ENCODE results near the gene KRT3. TPM values are rescaled to one million over a fixed set of nuclear protein-coding genes. Genes with fewer than 3 reads are reported as not detected.

The KRT3 gene
- total RNA-seq, 1 experiment from 2014 or later: not detected

GRCh38 chr12:52820521-52820920 lies 24.6 kb upstream of the KRT3 start (continued):
- TF ChIP-seq CBX3 (IDR thresholded peaks at IDR 0.05; ENCODE audit: low read depth) (no peak), CTCF (IDR thresholded peaks at IDR 0.05 in 2 of 3, conservative IDR thresholded peaks at IDR 0.05 in 1 of 3; ENCODE audit: borderline replicate concordance in 1 of 3, insufficient read depth in 1 of 3, low read depth in 2 of 3, low read length in 2 of 3) (no peak), RAD21 (IDR thresholded peaks at IDR 0.05; ENCODE audit: low read depth) (no peak), SIN3A (IDR thresholded peaks at IDR 0.05; ENCODE audit: low read depth) (no peak), ELF1 (IDR thresholded peaks at IDR 0.05; ENCODE audit: borderline replicate concordance, low read depth) (no peak), POLR2A (IDR thresholded peaks at IDR 0.05; ENCODE audit: borderline replicate concordance, extremely low read depth, insufficient read depth, insufficient read length) (no peak), MAX (IDR thresholded peaks at IDR 0.05) (no peak), EZH2 (IDR thresholded peaks at IDR 0.05) (no peak)

- H2AFZ ChIP-seq (ENCODE audit: low read depth, low read length, poor library complexity, severe bottlenecking): no peak overlapping the region
- no peaks in the 10 kb centered on the region for H4K20me1 ChIP-seq (ENCODE audit: insufficient read depth)
- H3K4me3 ChIP-seq (replicated peaks in 1 of 2; ENCODE audit: low read depth in 1 of 2, low read length in 2 of 2): no peak overlapping the region
- no peak overlapping the region for H3K4me2 ChIP-seq (ENCODE audit: low read length)
- BruUV-seq (replicated peaks): no TSS peak
- no peaks in the 10 kb centered on the region for H3K36me3 ChIP-seq (ENCODE audit: control insufficient read depth in 1 of 2, insufficient read depth in 2 of 2, low read length in 2 of 2)
- H3K9ac ChIP-seq (ENCODE audit: low read length): no peak overlapping the region
- intact Hi-C loops (cut with micrococcal nuclease): no loop called here
- TF ChIP-seq REST (IDR thresholded peaks at IDR 0.05; ENCODE audit: low read depth) (no peak), POLR2AphosphoS5 (IDR thresholded peaks at IDR 0.05; ENCODE audit: low read depth, low read length) (no peak), ELF1 (IDR thresholded peaks at IDR 0.05; ENCODE audit: borderline replicate concordance, low read depth) (no peak), EZH2 (IDR thresholded peaks at IDR 0.05) (no peak), FOSL1 (IDR thresholded peaks at IDR 0.05; ENCODE audit: low read depth) (no peak), ZNF274 (IDR thresholded peaks at IDR 0.05; ENCODE audit: low read depth, low read length) (no peak), RAD21 (IDR thresholded peaks at IDR 0.05; ENCODE audit: low read depth) (no peak), ATF3 (IDR thresholded peaks at IDR 0.05) (no peak), POLR2A (IDR thresholded peaks at IDR 0.05; ENCODE audit: borderline replicate concordance, extremely low read depth, insufficient read depth, insufficient read length) (no peak), CEBPB (IDR thresholded peaks at IDR 0.05; ENCODE audit: low read depth) (no peak), SIN3A (IDR thresholded peaks at IDR 0.05; ENCODE audit: low read depth) (no peak)
- 0 out of 2 replicates have a peak, but pooled peaks cover 2% of the 10 kb centered on the region for H3K27me3 ChIP-seq (ENCODE audit: insufficient read depth, low read length)
- peaks cover 0 to 9% of the 10 kb centered on the region in 2 experiments; a peak in 2 of 4 replicates for H3K4me1 ChIP-seq (ENCODE audit: control insufficient read depth in 1 of 2, insufficient read depth in 2 of 2, low read length in 2 of 2)
- POLR2A ChIA-PET: no interaction called here
- RAD21 ChIA-PET (ENCODE audit: low non-redundant PET in 1 of 2, low total read pairs in 2 of 2, uncharacterized antibody in 2 of 2, unreplicated experiment in 2 of 2): no interaction called here
- ATAC-seq (no peak), DNase-seq (ENCODE audit: low read depth, low spot score) (no peak)
- no peak overlapping the region for H3K27ac ChIP-seq (ENCODE audit: low read depth, low read length)
- H3K9me2 ChIP-seq (ENCODE audit: insufficient read depth): no peaks in the 10 kb centered on the region
- CTCF ChIA-PET: no interaction called here
- H3K9me3 ChIP-seq (ENCODE audit: control insufficient read depth in 1 of 2, insufficient read depth in 1 of 2, low read depth in 1 of 2, low read length in 2 of 2): no peaks in the 10 kb centered on the region
- no peaks in the 10 kb centered on the region for H3K79me2 ChIP-seq (ENCODE audit: insufficient read depth, low read length)
Measured at GRCh38 chr12:52819731-52820510, 24.0 kb upstream of the KRT3 start.

Data from HCT116 (cell line).